GM18951 (cell line): ENCODE data around the gene HMGCS2.

ENCODE experiments used
- POLR2A ChIP-seq: IDR thresholded peaks from 4 replicates; pipeline ENCODE4 v1.6.1; 2011; ENCODE audit warnings: mild to moderate bottlenecking; ENCODE audit not compliant: insufficient read length, insufficient read depth; ENCODE audit errors: extremely low read depth
- in situ Hi-C: fragments of 300-500 bp; cut with MboI; formaldehyde crosslinking; loops from one replicate; pipeline ENCODE4 v1.12.0; 2022; ENCODE audit warnings: low sequenced_read_pairs, mixed read lengths, inconsistent platforms; ENCODE audit not compliant: unreplicated experiment

Gene HMGCS2

GRCh38 chr1:119764220-119764619 lies 4.5 kb downstream of the HMGCS2 start:
- in situ Hi-C loops, result no loop called here
- no peak for TF ChIP-seq POLR2A

GRCh38 chr1:119762953-119763352 lies 5.8 kb downstream of the HMGCS2 start:
- in situ Hi-C loops, result no loop called here
- TF ChIP-seq POLR2A, result no peak

GRCh38 chr1:119762409-119762808 lies 6.3 kb downstream of the HMGCS2 start:
- no peak for TF ChIP-seq POLR2A
- in situ Hi-C loops, result no loop called here

- TF ChIP-seq POLR2A, result no peak
- in situ Hi-C loops, result no loop called here
Measured at GRCh38 chr1:119758584-119758983, 10.1 kb downstream of the HMGCS2 start.

GRCh38 chr1:119752592-119752991 lies 16.1 kb downstream of the HMGCS2 start:
- in situ Hi-C loops, result no loop called here
- no peak for TF ChIP-seq POLR2A

- in situ Hi-C loops, result no loop called here
- TF ChIP-seq POLR2A, result no peak
Measured at GRCh38 chr1:119748040-119748439, 20.7 kb downstream of the HMGCS2 start.

GRCh38 chr1:119747451-119747850 lies 21.3 kb downstream of the HMGCS2 start:
- no peak for TF ChIP-seq POLR2A
- in situ Hi-C loops, result no loop called here

- no peak for TF ChIP-seq POLR2A
- in situ Hi-C loops, result no loop called here
Measured at GRCh38 chr1:119745034-119745433, 23.7 kb downstream of the HMGCS2 start.

- in situ Hi-C loops, result no loop called here
Measured at GRCh38 chr1:119744598-119744942, 24.1 kb downstream of the HMGCS2 start.

GRCh38 chr1:119743776-119744597 lies 24.7 kb downstream of the HMGCS2 start:
- in situ Hi-C loops, result no loop called here
- no peak for TF ChIP-seq POLR2A

More at GRCh38 chr1:119744598-119744942, 24.1 kb downstream of the HMGCS2 start:
- TF ChIP-seq POLR2A, result no peak

GRCh38 chr1:119743308-119743707 lies 25.4 kb downstream of the HMGCS2 start:
- in situ Hi-C loops, result no loop called here
- no peak for TF ChIP-seq POLR2A

- in situ Hi-C loops, result no loop called here
- TF ChIP-seq POLR2A, result no peak
Measured at GRCh38 chr1:119742677-119743076, 26.0 kb downstream of the HMGCS2 start.

- in situ Hi-C loops, result no loop called here
Measured at GRCh38 chr1:119742202-119742601, 26.5 kb downstream of the HMGCS2 start.

More at GRCh38 chr1:119742202-119742601, 26.5 kb downstream of the HMGCS2 start:
- no peak for TF ChIP-seq POLR2A
